DOHH2 (cell line): ENCODE results near the gene TMC4.

Source experiments
- CTCF ChIP-seq: fragments of 200-600 bp; sonication (generic); IDR thresholded peaks from one replicate; pipeline ENCODE4 v1.5.1; 2014; ENCODE audit warnings: antibody characterized with exemption, mild to moderate bottlenecking, low read depth, low read length; ENCODE audit not compliant: poor library complexity, severe bottlenecking
- EZH2phosphoT487 ChIP-seq: fragments of 200-600 bp; sonication (generic); IDR thresholded peaks from 2 replicates; pipeline ENCODE4 v1.6.1; 2017; ENCODE audit warnings: borderline replicate concordance, mild to moderate bottlenecking, antibody characterized with exemption, low read length, moderate library complexity, mixed read lengths

- TF ChIP-seq CTCF (no peak), EZH2phosphoT487 (no peak)
These were observed 51.7 kb downstream of the TMC4 start for GRCh38 chr19:54121259-54121658.
